A549 treated with AZD9567 at 1 μM for 4 hours (cell line): Measurements from ENCODE around the gene EPB41L3. TPM values are rescaled to one million over a fixed set of nuclear protein-coding genes. Genes with fewer than 3 reads are reported as not detected.

Experiments
- total RNA-seq: library from RNA; stranded (reverse); fragments of 200-300 nt; extraction: Qiagen RNA extraction; gene quantifications from 5 replicates; pipeline ENCODE4 v1.2.3, GENCODE V29; 2022; ENCODE audit not compliant: insufficient read depth

Gene EPB41L3
- total RNA-seq: 0.12 to 0.30 TPM (median 0.17 TPM) in 4 of 5 replicates, not detected in the other

GRCh38 chr18:5543773-5544389 lies at the start of gene EPB41L3:
Gene EPB41L3 (minus strand): TSS chr18:5543997. CDS start chr18:5489183, 54,814 bp downstream.

Other genes starting within 250 kb of the EPB41L3 start
- gene ZBTB14, start 248.3 kb downstream of the EPB41L3 start, total RNA-seq: 6.7 to 8.7 TPM (median 7.2 TPM) in 5 replicates